Activated gamma-delta T cell treated with anti-CD3 and anti-CD28 coated beads, Interleukin-2, amount 50 U/mL, for 16 hours (primary cell): ENCODE measurements around the gene HERC6.
"Not testable (repeated sequence)": the region's sequence is repeated elsewhere in the genome, so short reads cannot be mapped to it uniquely, and the experiment has no call there.

Experiments used
- DNase-seq: peaks from one replicate; pipeline ENCODE4 v3.0.0-alpha.2; 2020; ENCODE audit warnings: low read depth

HERC6 gene

GRCh38 chr4:88390128-88390527 lies 11.5 kb downstream of the HERC6 start:
- no peak for DNase-seq

- no peak for DNase-seq
Observed at GRCh38 chr4:88391703-88392102, 13.1 kb downstream of the HERC6 start.

DNA sequence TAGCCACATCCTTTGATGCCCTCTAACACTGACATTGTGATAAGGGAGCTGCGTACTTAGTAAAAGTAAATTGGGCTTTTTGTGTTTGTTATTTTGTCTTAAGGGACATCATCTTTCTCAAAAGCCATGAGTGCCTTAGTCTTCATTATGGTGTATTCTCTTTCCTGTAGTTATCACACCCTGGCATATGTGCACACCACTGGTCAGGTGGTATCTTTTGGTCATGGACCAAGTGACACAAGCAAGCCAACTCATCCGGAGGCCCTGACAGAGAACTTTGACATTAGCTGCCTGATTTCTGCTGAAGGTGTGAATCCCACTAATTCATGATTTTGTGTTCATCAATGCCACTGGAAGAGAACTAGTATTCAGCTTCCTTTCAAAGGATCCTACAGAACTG lies 18.0 kb downstream of the HERC6 start:
- DNase-seq = no peak

- no peak for DNase-seq
Observed at GRCh38 chr4:88398381-88398780, 19.7 kb downstream of the HERC6 start.

DNA sequence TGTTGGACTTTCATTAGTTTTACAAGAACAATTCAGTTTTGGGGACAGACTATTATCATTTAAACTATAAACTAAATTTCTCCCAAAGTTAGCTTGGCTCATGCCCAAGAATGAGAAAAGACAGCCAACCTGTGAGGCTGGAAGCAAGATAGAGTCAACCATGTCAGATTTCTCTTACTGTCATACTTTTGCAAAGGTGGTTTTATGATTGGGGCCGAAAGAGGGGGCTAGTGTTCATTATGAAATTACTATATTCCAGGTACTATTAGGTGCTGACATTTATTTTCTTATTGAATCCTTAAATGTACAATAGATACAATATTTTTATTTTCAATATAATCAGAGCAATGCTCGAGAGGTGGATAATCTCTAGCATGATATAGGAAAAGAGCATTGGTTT lies 30.6 kb downstream of the HERC6 start:
- DNase-seq = no peak

- DNase-seq = no peak
Observed at GRCh38 chr4:88409789-88410188, 31.1 kb downstream of the HERC6 start.

DNA sequence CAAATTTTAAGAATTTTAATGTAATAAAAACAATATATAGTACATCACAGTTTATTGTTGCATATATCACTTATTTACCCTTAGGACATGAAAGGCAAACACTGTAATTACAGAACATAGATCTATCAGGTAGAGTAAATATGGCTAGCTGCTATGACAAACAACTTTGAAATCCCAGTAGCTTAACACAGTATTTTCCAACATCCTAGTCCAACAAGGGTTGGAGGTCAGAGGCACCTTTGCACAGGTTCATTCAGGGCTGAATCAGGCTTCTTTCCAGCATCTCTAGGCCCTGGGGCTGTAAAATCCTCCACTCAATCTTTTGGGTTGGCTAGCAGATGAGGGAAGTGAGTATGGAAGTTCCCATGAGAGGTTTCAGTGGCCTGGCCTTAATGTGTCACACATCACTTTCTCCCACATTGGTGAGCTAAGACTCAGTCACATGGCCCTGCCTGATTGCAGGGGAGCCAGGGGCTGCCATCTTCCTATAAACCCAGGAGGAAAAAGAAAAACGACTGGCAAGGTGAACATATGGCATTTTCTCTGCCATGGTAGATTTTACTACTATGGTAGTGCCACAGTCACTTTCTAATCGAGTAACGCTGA lies 32.9 kb downstream of the HERC6 start:
- DNase-seq = no peak

GRCh38 chr4:88413801-88414200 lies 35.1 kb downstream of the HERC6 start:
- no peak for DNase-seq

DNA sequence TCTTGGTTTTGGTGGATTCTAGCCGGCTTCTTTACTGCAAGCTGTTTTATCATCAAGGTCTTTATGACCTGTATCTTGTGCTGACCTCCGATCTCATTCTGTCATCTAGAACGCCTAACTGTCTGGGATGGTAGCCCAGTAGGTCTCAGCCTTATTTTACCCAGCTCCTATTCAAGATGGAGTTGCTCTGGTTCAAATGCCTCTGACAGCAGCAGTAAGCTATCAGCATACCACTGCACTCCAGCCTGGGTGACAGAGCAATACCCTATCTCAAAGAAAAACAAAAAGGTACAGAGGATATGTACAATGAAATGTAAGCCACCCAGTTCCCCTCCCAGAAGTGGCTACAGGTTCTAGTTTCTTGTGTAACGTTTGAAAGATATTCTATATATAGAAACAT lies 36.1 kb downstream of the HERC6 start:
- DNase-seq = no peak

GRCh38 chr4:88415982-88416381 lies 37.3 kb downstream of the HERC6 start:
- no peak for DNase-seq

DNA sequence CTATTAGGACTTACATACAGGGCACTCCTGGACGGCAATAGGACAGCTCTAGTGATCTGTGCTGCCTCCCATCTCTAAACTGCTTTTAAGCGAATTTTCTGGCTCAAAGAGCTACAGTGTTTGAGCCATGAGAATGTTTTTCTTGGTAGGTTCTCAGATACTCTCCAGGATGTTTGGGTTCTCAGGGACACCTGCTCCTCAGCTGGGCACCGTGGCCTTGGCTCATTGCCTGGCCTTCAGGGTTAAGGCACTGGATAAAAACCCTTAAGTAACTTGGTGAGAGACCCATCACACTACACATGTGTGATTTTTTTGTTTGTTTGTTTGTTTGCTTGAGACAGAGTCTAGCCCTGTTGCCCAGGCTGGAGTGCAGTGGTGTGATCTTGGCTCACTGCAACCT lies 39.8 kb downstream of the HERC6 start:
- no peak for DNase-seq

DNA sequence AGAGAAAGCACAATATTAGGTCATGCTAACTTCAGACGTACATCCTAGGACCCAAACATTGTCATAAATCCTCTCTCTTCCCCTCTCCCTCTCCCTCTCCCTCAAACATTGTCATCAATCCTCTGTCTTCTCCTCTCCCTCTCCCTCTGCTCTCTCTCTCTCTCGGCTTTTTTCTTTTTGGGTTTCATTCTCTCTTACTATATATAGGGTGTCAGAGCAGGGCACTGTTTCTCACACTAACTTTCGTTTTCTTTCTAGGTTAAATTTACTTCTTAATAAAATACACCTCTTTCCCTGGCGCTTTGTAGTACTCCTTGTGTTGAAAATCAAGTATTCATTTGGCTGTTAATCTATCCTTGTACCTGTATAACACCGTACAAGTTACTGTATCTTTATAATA lies 41.2 kb downstream of the HERC6 start:
- DNase-seq = no peak

DNA sequence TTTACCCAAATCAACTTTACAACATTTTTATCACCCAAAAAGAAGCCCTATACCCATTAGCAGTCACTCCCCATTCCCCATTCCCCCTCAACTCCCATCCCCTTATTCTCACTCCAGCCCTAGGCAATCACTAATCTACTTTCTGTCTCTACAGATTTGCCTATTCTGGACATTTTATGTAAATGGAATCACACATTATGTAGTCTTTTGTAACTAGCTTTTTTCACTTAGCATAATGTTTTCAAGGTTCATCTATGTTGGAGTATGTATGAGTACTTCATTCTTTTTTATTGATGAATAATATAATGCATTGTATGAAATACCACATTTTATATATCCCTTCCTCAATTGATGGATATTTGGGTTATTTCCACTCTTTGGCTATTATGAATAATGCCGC lies 42.2 kb downstream of the HERC6 start:
- no peak for DNase-seq

GRCh38 chr4:88422403-88422802 lies 43.8 kb downstream of the HERC6 start:
- no peak for DNase-seq

- no peak for DNase-seq
Observed at GRCh38 chr4:88429401-88429800, 50.7 kb downstream of the HERC6 start.

DNA sequence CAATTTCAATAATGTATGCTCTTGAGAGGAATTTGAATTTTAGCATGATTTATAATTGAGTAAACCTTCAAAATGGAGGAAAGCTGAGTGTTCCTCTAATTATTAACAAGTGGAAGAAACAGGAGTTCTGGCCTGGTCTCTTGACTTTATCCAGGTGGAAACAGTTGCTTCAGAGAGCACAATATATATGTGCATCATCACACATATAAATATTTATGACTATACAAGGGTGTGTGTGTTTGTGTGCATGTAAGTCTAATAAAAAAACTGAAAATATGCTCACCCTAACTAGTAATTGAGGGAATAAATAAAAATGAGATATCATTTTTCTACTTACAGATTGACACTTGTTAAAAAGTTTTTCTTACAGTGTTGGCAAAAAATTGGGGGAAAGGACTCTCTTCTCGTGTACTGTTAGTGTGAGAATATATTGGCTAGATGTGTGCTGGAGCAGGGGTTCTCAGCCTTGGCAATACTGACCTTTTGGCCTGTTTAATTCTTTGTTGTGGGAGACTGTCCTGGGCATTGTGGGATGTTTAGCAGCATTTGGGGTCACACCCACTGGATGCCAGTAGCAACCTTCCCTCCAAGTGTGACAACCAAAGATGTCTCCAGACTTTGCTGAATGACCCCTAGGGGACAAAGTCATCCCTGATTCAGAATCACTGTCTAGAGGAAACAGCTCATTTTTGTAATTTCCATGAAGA lies 57.5 kb downstream of the HERC6 start:
- no peak for DNase-seq

GRCh38 chr4:88437873-88438272 lies 59.2 kb downstream of the HERC6 start:
- not testable (repeated sequence) for DNase-seq

DNA sequence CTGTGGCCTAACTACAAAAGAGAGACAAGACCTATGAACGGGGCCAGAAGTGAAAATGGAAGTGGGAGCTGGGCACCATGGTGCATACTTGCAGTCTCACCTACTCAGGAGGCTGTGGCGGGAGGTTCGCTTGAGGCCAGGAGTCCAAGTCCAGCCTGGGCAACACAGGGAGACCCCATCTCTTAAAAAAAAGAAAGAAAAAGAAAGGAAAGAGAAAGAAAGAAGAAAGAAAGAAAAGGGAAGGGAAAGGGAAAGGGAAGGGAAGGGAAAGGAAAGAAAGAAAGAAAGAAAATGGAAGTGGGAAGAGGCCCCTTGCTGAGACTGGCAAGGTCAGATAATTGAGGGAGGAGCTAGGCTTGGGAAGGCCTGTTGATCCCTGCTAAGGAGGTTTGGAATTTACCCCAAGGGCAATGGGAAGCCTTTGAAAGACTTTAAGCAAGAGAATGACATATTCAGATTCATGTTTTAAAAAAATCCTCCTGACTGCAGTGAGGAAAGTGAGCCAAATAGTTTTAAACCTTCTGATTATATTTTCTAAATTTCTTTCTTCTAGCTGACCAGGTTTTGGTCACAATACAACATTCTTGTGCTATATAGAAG lies 60.6 kb downstream of the HERC6 start:
- DNase-seq = no peak

- no peak for DNase-seq
Observed at GRCh38 chr4:88440146-88440545, 61.5 kb downstream of the HERC6 start.

DNA sequence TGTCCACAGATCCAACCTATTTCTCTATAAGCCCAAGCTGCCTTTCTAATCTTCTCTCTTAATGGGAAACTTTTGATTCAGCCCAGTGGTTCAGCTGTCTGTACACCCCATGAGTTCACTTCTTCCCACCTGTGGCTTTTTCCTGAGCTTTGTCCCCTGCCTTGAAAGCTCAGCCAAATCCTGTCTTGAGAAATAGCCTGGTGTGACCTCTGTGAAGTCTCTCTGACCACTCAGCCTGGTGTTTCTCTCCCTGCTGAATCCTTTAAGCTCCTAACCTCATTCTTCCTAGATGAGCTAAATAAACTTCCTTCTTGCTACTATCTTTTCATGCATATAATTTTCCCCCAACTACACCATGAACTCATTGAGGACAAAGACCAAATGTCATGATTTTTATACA lies 63.0 kb downstream of the HERC6 start:
- DNase-seq = no peak

GRCh38 chr4:88442689-88443191 lies 64.1 kb downstream of the HERC6 start:
- DNase-seq = no peak

DNA sequence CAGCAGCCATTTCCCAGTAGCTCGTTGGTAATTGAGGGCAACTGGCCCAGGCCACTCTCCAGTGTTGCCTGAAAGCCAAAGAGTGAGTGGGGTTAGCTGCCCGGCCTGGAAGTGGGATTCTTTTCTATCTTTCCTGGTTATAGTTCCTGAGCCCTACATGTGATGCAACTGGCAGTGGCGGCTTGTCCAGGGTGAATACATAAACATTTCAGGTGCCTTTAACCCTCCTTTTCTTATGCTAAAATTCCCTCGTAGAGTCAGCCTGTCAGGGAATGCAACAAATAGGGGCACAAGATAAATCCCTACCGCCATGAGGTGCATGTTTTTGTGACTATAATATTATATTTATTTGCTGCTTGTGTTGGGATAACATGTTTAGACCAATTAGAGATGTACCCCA lies 64.8 kb downstream of the HERC6 start:
- no peak for DNase-seq

GRCh38 chr4:88445252-88445651 lies 66.6 kb downstream of the HERC6 start:
- DNase-seq = no peak

DNA sequence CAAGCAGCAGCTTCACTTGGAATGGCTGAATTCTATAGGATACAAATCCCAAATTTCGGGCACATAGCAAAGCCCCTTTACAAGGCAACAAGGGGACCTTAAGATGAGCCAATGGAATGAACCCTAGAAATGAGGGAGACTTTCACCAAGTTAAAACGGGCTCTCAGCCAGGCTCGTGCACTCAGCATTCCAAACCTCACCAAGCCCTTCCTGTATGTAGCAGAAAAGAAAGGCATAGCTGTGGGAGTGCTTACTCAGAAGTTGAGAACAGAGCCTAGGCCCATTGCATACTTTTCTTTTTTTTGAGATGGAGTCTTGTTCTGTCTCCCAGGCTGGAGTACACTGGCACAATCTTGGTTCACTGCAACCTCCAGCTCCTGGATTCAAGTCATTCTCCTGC lies 67.5 kb downstream of the HERC6 start:
- no peak for DNase-seq
